ENCODE data around the gene FRMD5.

FRMD5 gene

GRCh38 chr15:44058126-44058525 is 136.9 kb downstream of the FRMD5 start:
- Histone ChIP-seq H3K4me2 (ENCODE audit: low read length) (no peak overlapping the region), H3K4me3 (ENCODE audit: low read length) (no peak overlapping the region), H3K36me3 (replicated peaks; ENCODE audit: low read depth, low read length) (no peaks in the 10 kb centered on the region), H3K9ac (ENCODE audit: low read length) (no peak overlapping the region), H3K9me3 (ENCODE audit: insufficient read depth, low read length) (no peaks in the 10 kb centered on the region), H3K27me3 (ENCODE audit: low read depth, low read length) (no peaks in the 10 kb centered on the region), H3K27ac (ENCODE audit: low read length) (no peak overlapping the region), H4K20me1 (ENCODE audit: insufficient read depth, low read length) (no peaks in the 10 kb centered on the region), H3K79me2 (ENCODE audit: low read length) (no peaks in the 10 kb centered on the region), H2AFZ (ENCODE audit: low read depth, low read length) (no peak overlapping the region), H3K4me1 (ENCODE audit: low read length) (no peaks in the 10 kb centered on the region)
- no peak for TF ChIP-seq CTCF (IDR thresholded peaks at IDR 0.05; ENCODE audit: low read depth, low read length)
- TF ChIP-seq EZH2phosphoT487 (IDR thresholded peaks at IDR 0.05; ENCODE audit: low read depth), result no peak

- Histone ChIP-seq H3K27ac (ENCODE audit: low read length) (no peak overlapping the region), H3K4me3 (ENCODE audit: low read length) (no peak overlapping the region), H4K20me1 (ENCODE audit: insufficient read depth, low read length) (no peaks in the 10 kb centered on the region), H3K4me1 (ENCODE audit: low read length) (peaks cover 11% of the 10 kb centered on the region), H2AFZ (ENCODE audit: low read depth, low read length) (no peak overlapping the region), H3K79me2 (ENCODE audit: low read length) (no peaks in the 10 kb centered on the region), H3K9ac (ENCODE audit: low read length) (no peak overlapping the region), H3K36me3 (replicated peaks; ENCODE audit: low read depth, low read length) (no peaks in the 10 kb centered on the region), H3K27me3 (ENCODE audit: low read depth, low read length) (no peaks in the 10 kb centered on the region), H3K4me2 (ENCODE audit: low read length) (0 out of 2 replicates have a peak overlapping the region, but pooled peaks have one; percentile 18), H3K9me3 (ENCODE audit: insufficient read depth, low read length) (no peaks in the 10 kb centered on the region)
- TF ChIP-seq EZH2phosphoT487 (IDR thresholded peaks at IDR 0.05; ENCODE audit: low read depth) (no peak), CTCF (IDR thresholded peaks at IDR 0.05; ENCODE audit: low read depth, low read length) (no peak)
These were observed 149.4 kb downstream of the FRMD5 start for GRCh38 chr15:44045661-44046060.

GRCh38 chr15:44045217-44045616 is 149.9 kb downstream of the FRMD5 start:
- Histone ChIP-seq H4K20me1 (ENCODE audit: insufficient read depth, low read length) (no peaks in the 10 kb centered on the region), H3K36me3 (replicated peaks; ENCODE audit: low read depth, low read length) (no peaks in the 10 kb centered on the region), H3K4me3 (ENCODE audit: low read length) (no peak overlapping the region), H3K4me2 (ENCODE audit: low read length) (peak overlapping the region; percentile 18), H3K79me2 (ENCODE audit: low read length) (no peaks in the 10 kb centered on the region), H3K27me3 (ENCODE audit: low read depth, low read length) (no peaks in the 10 kb centered on the region), H3K9ac (ENCODE audit: low read length) (no peak overlapping the region), H2AFZ (ENCODE audit: low read depth, low read length) (no peak overlapping the region), H3K4me1 (ENCODE audit: low read length) (peaks cover 11% of the 10 kb centered on the region), H3K9me3 (ENCODE audit: insufficient read depth, low read length) (no peaks in the 10 kb centered on the region), H3K27ac (ENCODE audit: low read length) (no peak overlapping the region)
- no peak for TF ChIP-seq CTCF (IDR thresholded peaks at IDR 0.05; ENCODE audit: low read depth, low read length)
- TF ChIP-seq EZH2phosphoT487 (IDR thresholded peaks at IDR 0.05; ENCODE audit: low read depth), result no peak

GRCh38 chr15:44038755-44039191 is 156.3 kb downstream of the FRMD5 start:
- Histone ChIP-seq H3K4me3 (ENCODE audit: low read length) (no peak overlapping the region), H3K27me3 (ENCODE audit: low read depth, low read length) (0 out of 2 replicates have a peak, but pooled peaks cover 2% of the 10 kb centered on the region), H3K4me2 (ENCODE audit: low read length) (no peak overlapping the region), H3K9me3 (ENCODE audit: insufficient read depth, low read length) (no peaks in the 10 kb centered on the region), H3K36me3 (replicated peaks; ENCODE audit: low read depth, low read length) (no peaks in the 10 kb centered on the region), H3K79me2 (ENCODE audit: low read length) (no peaks in the 10 kb centered on the region), H3K4me1 (ENCODE audit: low read length) (no peaks in the 10 kb centered on the region), H3K9ac (ENCODE audit: low read length) (no peak overlapping the region), H3K27ac (ENCODE audit: low read length) (no peak overlapping the region), H2AFZ (ENCODE audit: low read depth, low read length) (no peak overlapping the region), H4K20me1 (ENCODE audit: insufficient read depth, low read length) (no peaks in the 10 kb centered on the region)
- no peak for TF ChIP-seq CTCF (IDR thresholded peaks at IDR 0.05; ENCODE audit: low read depth, low read length)
- no peak for TF ChIP-seq EZH2phosphoT487 (IDR thresholded peaks at IDR 0.05; ENCODE audit: low read depth)

All from OCI-LY3 (cell line).